Heart right ventricle (tissue), 16 donors: ENCODE measurements around the gene COPB2. TPM values are rescaled to one million over a fixed set of nuclear protein-coding genes. Genes with fewer than 3 reads are reported as not detected.

ENCODE experiments used
- ATAC-seq, 8 donors: fragments of 200-7000 bp; cut with Tn5 transposase; one replicate each; pipeline ENCODE4 v1.9.1; 2020; ENCODE audit warnings: mild to moderate bottlenecking in 8 of 8, moderate library complexity in 8 of 8, moderate number of reproducible peaks in 1 of 8
- DNase-seq, 2 donors: peaks; one replicate each; pipeline ENCODE4 v3.0.0-alpha.2; 2020
- H3K27ac ChIP-seq, 10 donors: fragments of 200-600 bp; sonication (generic) in 2 of 10; one replicate each; pipeline versions ENCODE4 v1.5.0 to v1.8.0; 2020 to 2022; ENCODE audit warnings: mild to moderate bottlenecking in 3 of 10
- H3K27me3 ChIP-seq, 7 donors: fragments of 200-600 bp; one replicate each; pipeline ENCODE4 v1.8.0; 2021 to 2022; ENCODE audit warnings: mild to moderate bottlenecking in 2 of 7
- H3K36me3 ChIP-seq, 9 donors: fragments of 200-600 bp; sonication (generic) in 1 of 9; one replicate each; pipeline versions ENCODE4 v1.5.0 to v1.8.0; 2020 to 2022; ENCODE audit warnings: mild to moderate bottlenecking in 2 of 9
- H3K4me1 ChIP-seq, 9 donors: fragments of 200-600 bp; sonication (generic) in 1 of 9; one replicate each; pipeline versions ENCODE4 v1.5.0 to v1.8.0; 2020 to 2022; ENCODE audit warnings: mild to moderate bottlenecking in 4 of 9
- H3K4me3 ChIP-seq, 10 donors: fragments of 200-600 bp; sonication (generic) in 2 of 10; one replicate each; pipeline versions ENCODE4 v1.5.0 to v1.8.0; 2020 to 2022; ENCODE audit warnings: mild to moderate bottlenecking in 7 of 10, moderate library complexity in 2 of 10
- H3K9me3 ChIP-seq, 11 donors: fragments of 200-600 bp in 10 of 11; sonication (generic) in 2 of 11; one replicate each; pipeline versions ENCODE4 v1.5.0 to v1.8.0; 2013 to 2022; ENCODE audit warnings: mild to moderate bottlenecking in 2 of 11, control low read depth in 1 of 11, moderate library complexity in 1 of 11
- WGBS, 2 donors: extraction: QIAGEN DNeasy Blood & Tissue Kit; methylation state at CpG; one replicate each; pipeline ENCODE4 v1.1.7; 2013; ENCODE audit warnings: inconsistent platforms in 1 of 2; 5-methylcytosine and 5-hydroxymethylcytosine counted together
- intact Hi-C, 10 donors: fragments of 100-400 bp; cut with DNase I; formaldehyde crosslinking; loops; one replicate each; pipeline versions ENCODE4 v1.11.1 to v1.14.2; 2022
- polyA plus RNA-seq, 2 donors: library from polyadenylated mRNA; stranded (reverse); fragments of 200-250 nt; gene quantifications; one replicate each; pipeline ENCODE4 v1.2.3, GENCODE V29; 2013
- total RNA-seq, 10 donors: library from RNA; stranded (reverse); fragmentation: NEBNext Ultra II Directional in 3 of 10; extraction: Animal tissue kit (Norgen Biotek cat#: 25700) in 3 of 10; gene quantifications; one replicate each; pipeline versions ENCODE4 v1.2.1 to v1.2.4, GENCODE V29; 2021 to 2023
- TF ChIP-seq, protein P1 (sequence below), 9 donors: fragments of 200-600 bp; sonication (generic) in 2 of 9; IDR thresholded peaks; one replicate each; pipeline versions ENCODE4 v1.5.0 to v1.8.0; 2021 to 2022; ENCODE audit warnings: antibody characterized with exemption in 9 of 9, mild to moderate bottlenecking in 5 of 9, moderate library complexity in 1 of 9
- donor health status: Arrhythmogenic right ventricular cardiomyopathy.
- donor health status: ischemic (EF 13 %, LVEDD 7.1; RV severe dilation, severe dysfunction).
- donor health status: healthy with polysubstance abuse.
- donor health status: DM: no; HTN: yes; CAD: no.
- donor health status: DM: no; HTN: no; CAD: no.
- donor health status: ischemic (EF 25% LVEDD 6.9; RV normal size, moderate dysfunction).
- donor health status: ischemic (EF 25% LVEDD 5.7; RV mildly dilated, moderate dysfunction).
- donor health status: healthy.
- donor health status: DM: yes; HTN: yes; CAD: no.
- donor health status: Ischemic cardiomyopathy.
- donor health status: ischemic (EF 35%, LVEDD 5.7; RV mildly dilated, moderate dysfunction).
- donor health status: nonischemic (EF 11% LVEDD 7.7; RV severe dilation, severe dysfunction).
- donor health status: DM: yes; HTN: yes; CAD: no.
- donor health status: PGD.
- donor health status: ischemic (EF 29% LVEDD 5.4; RV normal size, mild dysfunction).
- donor health status: nonischemic (EF 23%, LVEDD 6.1; RV moderate dilation, normal function).

The COPB2 gene
- total and polyA plus RNA-seq, 12 donors = 15.4 to 79.7 (median 65.2) TPM

- WGBS, 2 donors = 97 to 100% methylated on average over 1 of the region's 1 CpG
- TF ChIP-seq, protein P1, sequence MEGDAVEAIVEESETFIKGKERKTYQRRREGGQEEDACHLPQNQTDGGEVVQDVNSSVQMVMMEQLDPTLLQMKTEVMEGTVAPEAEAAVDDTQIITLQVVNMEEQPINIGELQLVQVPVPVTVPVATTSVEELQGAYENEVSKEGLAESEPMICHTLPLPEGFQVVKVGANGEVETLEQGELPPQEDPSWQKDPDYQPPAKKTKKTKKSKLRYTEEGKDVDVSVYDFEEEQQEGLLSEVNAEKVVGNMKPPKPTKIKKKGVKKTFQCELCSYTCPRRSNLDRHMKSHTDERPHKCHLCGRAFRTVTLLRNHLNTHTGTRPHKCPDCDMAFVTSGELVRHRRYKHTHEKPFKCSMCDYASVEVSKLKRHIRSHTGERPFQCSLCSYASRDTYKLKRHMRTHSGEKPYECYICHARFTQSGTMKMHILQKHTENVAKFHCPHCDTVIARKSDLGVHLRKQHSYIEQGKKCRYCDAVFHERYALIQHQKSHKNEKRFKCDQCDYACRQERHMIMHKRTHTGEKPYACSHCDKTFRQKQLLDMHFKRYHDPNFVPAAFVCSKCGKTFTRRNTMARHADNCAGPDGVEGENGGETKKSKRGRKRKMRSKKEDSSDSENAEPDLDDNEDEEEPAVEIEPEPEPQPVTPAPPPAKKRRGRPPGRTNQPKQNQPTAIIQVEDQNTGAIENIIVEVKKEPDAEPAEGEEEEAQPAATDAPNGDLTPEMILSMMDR (IDR thresholded peaks at IDR 0.05) = no peak
These were observed 43.6 kb upstream of the COPB2 start for GRCh38 chr3:139433089-139433488.

DNA sequence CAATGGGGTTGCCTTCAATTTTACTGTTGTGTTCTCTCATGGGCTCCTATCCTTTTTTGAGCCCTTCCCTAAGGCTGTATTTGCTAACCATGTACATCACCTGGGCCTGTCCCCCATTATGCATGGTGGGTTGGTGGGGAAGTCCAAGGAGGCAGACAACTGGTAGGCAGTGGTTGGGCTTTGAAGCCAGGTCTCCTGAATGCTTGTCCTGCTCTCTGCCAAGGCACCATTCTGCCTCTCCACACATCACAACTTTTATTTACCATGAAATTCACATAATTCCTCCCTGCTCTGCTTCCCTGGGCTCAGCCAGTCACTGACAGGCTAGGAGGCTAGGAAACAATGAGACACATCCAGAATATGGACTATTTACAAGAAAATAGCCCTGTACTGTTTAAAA lies 41.0 kb upstream of the COPB2 start:
- Histone ChIP-seq H3K27ac (no peak overlapping the region), H3K4me1 (peaks cover 0 to 12% (median 0%) of the 10 kb centered on the region in 9 donors), H3K9me3 (peaks cover 0 to 7% (median 0%) of the 10 kb centered on the region in 11 donors), H3K27me3 (no peaks in the 10 kb centered on the region), H3K36me3 (peaks cover 0 to 8% (median 0%) of the 10 kb centered on the region in 9 donors), H3K4me3 (no peak overlapping the region)
- intact Hi-C loops = loop anchor here in 2 of 10 donors (10.0 kb wide), 2 partner anchors 504 to 624 kb away; partner anchors contain the start of gene CLSTN2 (in 1 of the 2)
- TF ChIP-seq, protein P1 (IDR thresholded peaks at IDR 0.05) = no peak
- ATAC-seq (no peak), DNase-seq (no peak)

More at GRCh38 chr3:139433089-139433488, 43.6 kb upstream of the COPB2 start:
- no peak for DNase-seq
- H3K4me3 ChIP-seq = no peak overlapping the region
- H3K9me3 ChIP-seq = peaks cover 0 to 7% (median 0%) of the 10 kb centered on the region in 11 donors
- no peak overlapping the region for H3K27ac ChIP-seq
- no peaks in the 10 kb centered on the region for H3K27me3 ChIP-seq
- no peak for ATAC-seq
- H3K4me1 ChIP-seq = peaks cover 0 to 12% (median 0%) of the 10 kb centered on the region in 9 donors
- no peaks in the 10 kb centered on the region for H3K36me3 ChIP-seq
- intact Hi-C loops = loop anchor here in 2 of 10 donors (10.0 kb wide), 2 partner anchors 502 to 622 kb away; partner anchors contain the start of gene CLSTN2 (in 1 of the 2)

DNA sequence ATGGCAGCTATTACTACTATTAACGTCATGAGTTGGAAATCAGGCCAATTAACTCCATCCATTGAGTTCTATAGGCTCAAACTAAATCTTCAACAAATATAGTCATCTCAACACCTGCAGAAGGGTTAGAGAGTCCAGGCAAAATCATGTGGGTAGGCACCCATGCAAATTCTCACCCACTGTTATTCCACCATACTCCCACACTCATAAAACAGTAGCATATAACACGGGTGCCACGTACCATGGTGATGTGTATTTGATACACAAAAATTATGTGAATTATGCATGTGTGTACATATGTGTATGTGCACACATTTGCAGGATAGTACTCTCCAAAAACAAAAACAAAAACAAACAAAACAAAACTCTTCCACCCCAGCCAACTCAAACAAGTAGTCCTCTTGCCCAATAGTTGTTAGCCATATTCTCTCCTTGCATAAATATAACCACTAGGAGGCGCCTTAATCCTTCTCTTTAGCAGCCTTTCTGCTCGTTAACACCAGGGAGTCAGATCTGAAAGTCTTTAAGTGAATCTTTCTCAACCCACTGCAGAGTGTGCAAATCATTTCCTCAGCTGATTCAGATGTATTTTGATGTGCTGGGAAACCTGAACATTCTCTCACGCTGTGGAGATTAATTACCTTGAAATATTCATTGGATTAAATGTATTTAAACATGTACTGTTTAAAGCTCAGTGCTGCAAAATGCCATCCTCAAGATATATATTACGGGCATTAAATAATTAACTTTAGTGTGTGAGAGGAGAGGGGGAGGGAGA lies 38.0 kb upstream of the COPB2 start:
- Histone ChIP-seq H3K9me3 (no peaks in the 10 kb centered on the region), H3K4me1 (peaks cover 0 to 6% (median 0%) of the 10 kb centered on the region in 9 donors), H3K27ac (no peak overlapping the region), H3K4me3 (no peak overlapping the region), H3K36me3 (peaks cover 0 to 37% (median 0%) of the 10 kb centered on the region in 9 donors), H3K27me3 (no peaks in the 10 kb centered on the region)
- DNase-seq = peak in 1 of 2 donors; percentile 40
- WGBS, 2 donors = 49 to 52% methylated on average over 7 of the region's 7 CpGs
- peak in 7 of 8 donors; percentile 73 to 93 (median 83) for ATAC-seq
- intact Hi-C loops = loop anchor here (1.0 to 10.0 kb wide), 7 partner anchors 133 to 1437 kb away; partner anchors contain the start of gene CLSTN2 (in 7 of the 10)
- TF ChIP-seq, protein P1 (IDR thresholded peaks at IDR 0.05) = peak; percentile 77 to 89 (median 84)

DNA sequence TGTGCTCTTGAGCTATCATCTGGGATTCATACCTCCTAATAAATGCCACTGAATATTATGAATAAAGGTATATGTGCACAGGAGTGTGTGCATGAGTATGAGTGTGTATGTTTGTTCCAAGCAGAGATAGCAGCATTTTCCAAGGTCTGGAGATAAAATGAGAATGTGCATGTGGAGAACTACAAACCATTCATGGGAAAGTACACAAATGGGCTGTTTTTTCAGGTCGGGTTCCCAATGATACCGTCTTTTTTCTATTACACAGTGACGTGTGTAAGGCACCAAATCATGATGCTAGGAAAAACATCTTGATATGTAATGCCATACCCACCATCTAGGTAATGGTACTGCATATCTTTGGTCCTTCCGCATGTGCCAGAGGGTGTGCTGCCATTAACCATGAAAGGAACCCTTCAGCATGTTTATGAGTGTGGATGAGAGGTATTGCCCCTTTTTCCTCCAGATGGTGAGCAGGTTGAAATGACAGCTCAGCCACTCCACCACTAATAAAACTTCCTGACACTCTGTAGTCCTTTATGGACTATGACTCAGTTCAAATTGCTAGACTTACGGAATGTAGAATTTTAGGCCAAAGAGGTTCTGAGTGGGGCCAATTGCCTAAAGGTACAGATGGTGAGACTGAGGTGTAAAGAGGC lies 36.4 kb upstream of the COPB2 start:
- peaks cover 0 to 15% (median 0%) of the 10 kb centered on the region in 9 donors for H3K4me1 ChIP-seq
- no peak overlapping the region for H3K27ac ChIP-seq
- no peak for DNase-seq
- H3K4me3 ChIP-seq = no peak overlapping the region
- TF ChIP-seq, protein P1 (IDR thresholded peaks at IDR 0.05) = no peak
- 80% methylated on average over 5 of the region's 5 CpGs for WGBS, 2 donors
- intact Hi-C loops = loop anchor here (2.0 to 10.0 kb wide), 6 partner anchors 135 to 1439 kb away; partner anchors contain the start of gene CLSTN2 (in 7 of the 10)
- H3K27me3 ChIP-seq = no peaks in the 10 kb centered on the region
- H3K36me3 ChIP-seq = peaks cover 0 to 37% (median 0%) of the 10 kb centered on the region in 9 donors
- no peak for ATAC-seq
- no peaks in the 10 kb centered on the region for H3K9me3 ChIP-seq
